GM23338 (cell line): ENCODE results near the gene GID4.

Source experiments
- CREB1 ChIP-seq: fragments of 250-450 bp; sonication (Bioruptor Pico); IDR thresholded peaks from 2 replicates; pipeline ENCODE4 v1.5.0; 2020; ENCODE audit warnings: low read depth, mild to moderate bottlenecking, moderate library complexity
- EZH2 ChIP-seq: fragments of 200-600 bp; sonication (generic); IDR thresholded peaks from one replicate; pipeline ENCODE4 v1.8.0; 2017; ENCODE audit warnings: antibody characterized with exemption, mild to moderate bottlenecking, low read depth; ENCODE audit not compliant: unreplicated experiment
- EZH2phosphoT487 ChIP-seq: fragments of 200-600 bp; sonication (generic); IDR thresholded peaks from one replicate; pipeline ENCODE4 v1.8.1; 2018; ENCODE audit warnings: antibody characterized with exemption; ENCODE audit not compliant: unreplicated experiment
- JUNB ChIP-seq: IDR thresholded peaks from one replicate; pipeline ENCODE4 v1.6.1; 2016; ENCODE audit warnings: antibody characterized with exemption; ENCODE audit not compliant: unreplicated experiment
- NANOG ChIP-seq: IDR thresholded peaks from 2 replicates; pipeline ENCODE4 v1.6.1; 2016; ENCODE audit warnings: antibody characterized with exemption, borderline replicate concordance
- POLR2AphosphoS5 ChIP-seq: IDR thresholded peaks from 2 replicates; pipeline ENCODE4 v1.6.1; 2016; ENCODE audit warnings: antibody characterized with exemption, low read depth
- ZNF114 ChIP-seq: fragments of 250-450 bp; sonication (Bioruptor Pico); IDR thresholded peaks from 2 replicates; pipeline ENCODE4 v1.5.0; 2020; ENCODE audit warnings: mild to moderate bottlenecking, moderate library complexity
- ZNF331 ChIP-seq: fragments of 250-450 bp; sonication (Bioruptor Pico); IDR thresholded peaks from 2 replicates; pipeline ENCODE4 v1.5.0; 2020; ENCODE audit warnings: low read depth, mild to moderate bottlenecking, moderate library complexity
- TF ChIP-seq, protein P1 (sequence below), 2 experiments: fragments of 200-600 bp in 1 of 2; sonication (generic) in 1 of 2; conservative IDR thresholded peaks; 2 replicates each; pipeline versions ENCODE4 v1.5.1 to v1.6.1; 2016 to 2017; ENCODE audit warnings: antibody characterized with exemption in 2 of 2, low read depth in 2 of 2, mild to moderate bottlenecking in 2 of 2, moderate library complexity in 1 of 2
- TF ChIP-seq, protein P2 (sequence below): fragments of 250-450 bp; sonication (Bioruptor Pico); IDR thresholded peaks from 2 replicates; pipeline ENCODE4 v1.5.0; 2020; ENCODE audit warnings: mild to moderate bottlenecking, moderate library complexity
- TF ChIP-seq, protein P3 (sequence below): IDR thresholded peaks from 2 replicates; pipeline ENCODE4 v1.6.1; 2016; ENCODE audit warnings: antibody characterized with exemption
- TF ChIP-seq, protein P4 (sequence below): IDR thresholded peaks from one replicate; pipeline ENCODE4 v1.6.1; 2018; ENCODE audit warnings: antibody characterized with exemption; ENCODE audit not compliant: unreplicated experiment

DNA sequence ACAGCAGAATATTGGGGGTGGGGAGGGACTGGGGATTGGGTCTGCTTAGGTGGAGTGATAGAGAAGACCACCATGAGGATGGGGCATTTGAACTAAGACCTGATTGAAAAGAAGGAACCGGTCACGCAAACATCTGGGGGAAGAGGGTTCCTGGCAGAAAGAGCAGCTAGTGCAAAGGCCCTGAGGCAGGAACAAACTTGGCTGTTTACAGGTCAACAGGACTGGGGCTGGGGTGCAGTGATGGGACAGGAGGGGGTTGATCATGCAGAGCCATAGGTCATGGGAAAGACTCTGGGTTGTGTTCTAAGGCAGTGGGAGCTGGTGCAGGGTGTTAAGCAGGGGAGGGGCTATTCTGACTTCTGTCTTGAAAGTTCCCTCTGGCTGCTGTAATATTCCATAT, 50.4 kb downstream of the GID4 start:
- TF ChIP-seq ZNF114: no peak
- TF ChIP-seq, protein P1, sequence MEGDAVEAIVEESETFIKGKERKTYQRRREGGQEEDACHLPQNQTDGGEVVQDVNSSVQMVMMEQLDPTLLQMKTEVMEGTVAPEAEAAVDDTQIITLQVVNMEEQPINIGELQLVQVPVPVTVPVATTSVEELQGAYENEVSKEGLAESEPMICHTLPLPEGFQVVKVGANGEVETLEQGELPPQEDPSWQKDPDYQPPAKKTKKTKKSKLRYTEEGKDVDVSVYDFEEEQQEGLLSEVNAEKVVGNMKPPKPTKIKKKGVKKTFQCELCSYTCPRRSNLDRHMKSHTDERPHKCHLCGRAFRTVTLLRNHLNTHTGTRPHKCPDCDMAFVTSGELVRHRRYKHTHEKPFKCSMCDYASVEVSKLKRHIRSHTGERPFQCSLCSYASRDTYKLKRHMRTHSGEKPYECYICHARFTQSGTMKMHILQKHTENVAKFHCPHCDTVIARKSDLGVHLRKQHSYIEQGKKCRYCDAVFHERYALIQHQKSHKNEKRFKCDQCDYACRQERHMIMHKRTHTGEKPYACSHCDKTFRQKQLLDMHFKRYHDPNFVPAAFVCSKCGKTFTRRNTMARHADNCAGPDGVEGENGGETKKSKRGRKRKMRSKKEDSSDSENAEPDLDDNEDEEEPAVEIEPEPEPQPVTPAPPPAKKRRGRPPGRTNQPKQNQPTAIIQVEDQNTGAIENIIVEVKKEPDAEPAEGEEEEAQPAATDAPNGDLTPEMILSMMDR (conservative IDR thresholded peaks at IDR 0.05; ENCODE audit: low read depth in 2 of 2): no peak
- TF ChIP-seq, protein P2, sequence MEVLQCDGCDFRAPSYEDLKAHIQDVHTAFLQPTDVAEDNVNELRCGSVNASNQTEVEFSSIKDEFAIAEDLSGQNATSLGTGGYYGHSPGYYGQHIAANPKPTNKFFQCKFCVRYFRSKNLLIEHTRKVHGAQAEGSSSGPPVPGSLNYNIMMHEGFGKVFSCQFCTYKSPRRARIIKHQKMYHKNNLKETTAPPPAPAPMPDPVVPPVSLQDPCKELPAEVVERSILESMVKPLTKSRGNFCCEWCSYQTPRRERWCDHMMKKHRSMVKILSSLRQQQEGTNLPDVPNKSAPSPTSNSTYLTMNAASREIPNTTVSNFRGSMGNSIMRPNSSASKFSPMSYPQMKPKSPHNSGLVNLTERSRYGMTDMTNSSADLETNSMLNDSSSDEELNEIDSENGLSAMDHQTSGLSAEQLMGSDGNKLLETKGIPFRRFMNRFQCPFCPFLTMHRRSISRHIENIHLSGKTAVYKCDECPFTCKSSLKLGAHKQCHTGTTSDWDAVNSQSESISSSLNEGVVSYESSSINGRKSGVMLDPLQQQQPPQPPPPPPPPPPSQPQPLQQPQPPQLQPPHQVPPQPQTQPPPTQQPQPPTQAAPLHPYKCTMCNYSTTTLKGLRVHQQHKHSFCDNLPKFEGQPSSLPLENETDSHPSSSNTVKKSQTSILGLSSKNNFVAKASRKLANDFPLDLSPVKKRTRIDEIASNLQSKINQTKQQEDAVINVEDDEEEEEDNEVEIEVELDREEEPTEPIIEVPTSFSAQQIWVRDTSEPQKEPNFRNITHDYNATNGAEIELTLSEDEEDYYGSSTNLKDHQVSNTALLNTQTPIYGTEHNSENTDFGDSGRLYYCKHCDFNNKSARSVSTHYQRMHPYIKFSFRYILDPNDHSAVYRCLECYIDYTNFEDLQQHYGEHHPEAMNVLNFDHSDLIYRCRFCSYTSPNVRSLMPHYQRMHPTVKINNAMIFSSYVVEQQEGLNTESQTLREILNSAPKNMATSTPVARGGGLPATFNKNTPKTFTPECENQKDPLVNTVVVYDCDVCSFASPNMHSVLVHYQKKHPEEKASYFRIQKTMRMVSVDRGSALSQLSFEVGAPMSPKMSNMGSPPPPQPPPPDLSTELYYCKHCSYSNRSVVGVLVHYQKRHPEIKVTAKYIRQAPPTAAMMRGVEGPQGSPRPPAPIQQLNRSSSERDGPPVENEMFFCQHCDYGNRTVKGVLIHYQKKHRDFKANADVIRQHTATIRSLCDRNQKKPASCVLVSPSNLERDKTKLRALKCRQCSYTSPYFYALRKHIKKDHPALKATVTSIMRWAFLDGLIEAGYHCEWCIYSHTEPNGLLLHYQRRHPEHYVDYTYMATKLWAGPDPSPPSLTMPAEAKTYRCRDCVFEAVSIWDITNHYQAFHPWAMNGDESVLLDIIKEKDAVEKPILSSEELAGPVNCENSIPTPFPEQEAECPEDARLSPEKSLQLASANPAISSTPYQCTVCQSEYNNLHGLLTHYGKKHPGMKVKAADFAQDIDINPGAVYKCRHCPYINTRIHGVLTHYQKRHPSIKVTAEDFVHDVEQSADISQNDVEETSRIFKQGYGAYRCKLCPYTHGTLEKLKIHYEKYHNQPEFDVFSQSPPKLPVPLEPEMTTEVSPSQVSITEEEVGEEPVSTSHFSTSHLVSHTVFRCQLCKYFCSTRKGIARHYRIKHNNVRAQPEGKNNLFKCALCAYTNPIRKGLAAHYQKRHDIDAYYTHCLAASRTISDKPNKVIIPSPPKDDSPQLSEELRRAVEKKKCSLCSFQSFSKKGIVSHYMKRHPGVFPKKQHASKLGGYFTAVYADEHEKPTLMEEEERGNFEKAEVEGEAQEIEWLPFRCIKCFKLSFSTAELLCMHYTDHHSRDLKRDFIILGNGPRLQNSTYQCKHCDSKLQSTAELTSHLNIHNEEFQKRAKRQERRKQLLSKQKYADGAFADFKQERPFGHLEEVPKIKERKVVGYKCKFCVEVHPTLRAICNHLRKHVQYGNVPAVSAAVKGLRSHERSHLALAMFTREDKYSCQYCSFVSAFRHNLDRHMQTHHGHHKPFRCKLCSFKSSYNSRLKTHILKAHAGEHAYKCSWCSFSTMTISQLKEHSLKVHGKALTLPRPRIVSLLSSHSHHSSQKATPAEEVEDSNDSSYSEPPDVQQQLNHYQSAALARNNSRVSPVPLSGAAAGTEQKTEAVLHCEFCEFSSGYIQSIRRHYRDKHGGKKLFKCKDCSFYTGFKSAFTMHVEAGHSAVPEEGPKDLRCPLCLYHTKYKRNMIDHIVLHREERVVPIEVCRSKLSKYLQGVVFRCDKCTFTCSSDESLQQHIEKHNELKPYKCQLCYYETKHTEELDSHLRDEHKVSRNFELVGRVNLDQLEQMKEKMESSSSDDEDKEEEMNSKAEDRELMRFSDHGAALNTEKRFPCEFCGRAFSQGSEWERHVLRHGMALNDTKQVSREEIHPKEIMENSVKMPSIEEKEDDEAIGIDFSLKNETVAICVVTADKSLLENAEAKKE (CRISPR knock-in tag): no peak
- no peak for TF ChIP-seq EZH2
- TF ChIP-seq, protein P3, sequence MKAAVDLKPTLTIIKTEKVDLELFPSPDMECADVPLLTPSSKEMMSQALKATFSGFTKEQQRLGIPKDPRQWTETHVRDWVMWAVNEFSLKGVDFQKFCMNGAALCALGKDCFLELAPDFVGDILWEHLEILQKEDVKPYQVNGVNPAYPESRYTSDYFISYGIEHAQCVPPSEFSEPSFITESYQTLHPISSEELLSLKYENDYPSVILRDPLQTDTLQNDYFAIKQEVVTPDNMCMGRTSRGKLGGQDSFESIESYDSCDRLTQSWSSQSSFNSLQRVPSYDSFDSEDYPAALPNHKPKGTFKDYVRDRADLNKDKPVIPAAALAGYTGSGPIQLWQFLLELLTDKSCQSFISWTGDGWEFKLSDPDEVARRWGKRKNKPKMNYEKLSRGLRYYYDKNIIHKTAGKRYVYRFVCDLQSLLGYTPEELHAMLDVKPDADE: no peak
- no peak for TF ChIP-seq EZH2phosphoT487
- TF ChIP-seq POLR2AphosphoS5: no peak
- TF ChIP-seq, protein P4, sequence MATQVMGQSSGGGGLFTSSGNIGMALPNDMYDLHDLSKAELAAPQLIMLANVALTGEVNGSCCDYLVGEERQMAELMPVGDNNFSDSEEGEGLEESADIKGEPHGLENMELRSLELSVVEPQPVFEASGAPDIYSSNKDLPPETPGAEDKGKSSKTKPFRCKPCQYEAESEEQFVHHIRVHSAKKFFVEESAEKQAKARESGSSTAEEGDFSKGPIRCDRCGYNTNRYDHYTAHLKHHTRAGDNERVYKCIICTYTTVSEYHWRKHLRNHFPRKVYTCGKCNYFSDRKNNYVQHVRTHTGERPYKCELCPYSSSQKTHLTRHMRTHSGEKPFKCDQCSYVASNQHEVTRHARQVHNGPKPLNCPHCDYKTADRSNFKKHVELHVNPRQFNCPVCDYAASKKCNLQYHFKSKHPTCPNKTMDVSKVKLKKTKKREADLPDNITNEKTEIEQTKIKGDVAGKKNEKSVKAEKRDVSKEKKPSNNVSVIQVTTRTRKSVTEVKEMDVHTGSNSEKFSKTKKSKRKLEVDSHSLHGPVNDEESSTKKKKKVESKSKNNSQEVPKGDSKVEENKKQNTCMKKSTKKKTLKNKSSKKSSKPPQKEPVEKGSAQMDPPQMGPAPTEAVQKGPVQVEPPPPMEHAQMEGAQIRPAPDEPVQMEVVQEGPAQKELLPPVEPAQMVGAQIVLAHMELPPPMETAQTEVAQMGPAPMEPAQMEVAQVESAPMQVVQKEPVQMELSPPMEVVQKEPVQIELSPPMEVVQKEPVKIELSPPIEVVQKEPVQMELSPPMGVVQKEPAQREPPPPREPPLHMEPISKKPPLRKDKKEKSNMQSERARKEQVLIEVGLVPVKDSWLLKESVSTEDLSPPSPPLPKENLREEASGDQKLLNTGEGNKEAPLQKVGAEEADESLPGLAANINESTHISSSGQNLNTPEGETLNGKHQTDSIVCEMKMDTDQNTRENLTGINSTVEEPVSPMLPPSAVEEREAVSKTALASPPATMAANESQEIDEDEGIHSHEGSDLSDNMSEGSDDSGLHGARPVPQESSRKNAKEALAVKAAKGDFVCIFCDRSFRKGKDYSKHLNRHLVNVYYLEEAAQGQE: no peak
- TF ChIP-seq JUNB: no peak
- no peak for TF ChIP-seq ZNF331 (CRISPR knock-in tag)
- TF ChIP-seq CREB1 (CRISPR knock-in tag): no peak
- TF ChIP-seq NANOG: no peak
